ENCODE data around the gene CDH4.

Gene CDH4

DNA sequence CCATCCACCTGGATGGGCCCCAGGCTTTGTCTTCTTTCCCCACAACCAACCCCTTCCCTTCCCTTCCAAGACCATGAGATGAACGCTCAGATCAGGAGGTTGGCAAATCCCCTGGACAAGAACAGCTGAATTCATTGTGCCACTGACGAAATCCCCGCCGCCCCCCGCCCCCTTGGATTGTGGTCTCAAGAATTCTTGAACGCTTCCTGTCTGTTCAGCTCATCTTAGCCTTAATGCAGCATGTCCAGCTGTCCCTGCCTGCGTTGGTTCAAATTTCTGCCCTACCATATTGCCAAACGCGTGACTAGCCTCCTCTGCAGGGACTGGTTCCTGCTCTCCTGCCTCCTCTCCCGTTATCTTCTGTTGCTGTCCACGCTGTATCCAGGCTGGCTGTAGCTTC is 133.2 kb downstream of the CDH4 start:
- in situ Hi-C loops (cut with MboI; ENCODE audit: low sequenced_read_pairs, unreplicated experiment): no loop called here
- TF ChIP-seq, protein P1, sequence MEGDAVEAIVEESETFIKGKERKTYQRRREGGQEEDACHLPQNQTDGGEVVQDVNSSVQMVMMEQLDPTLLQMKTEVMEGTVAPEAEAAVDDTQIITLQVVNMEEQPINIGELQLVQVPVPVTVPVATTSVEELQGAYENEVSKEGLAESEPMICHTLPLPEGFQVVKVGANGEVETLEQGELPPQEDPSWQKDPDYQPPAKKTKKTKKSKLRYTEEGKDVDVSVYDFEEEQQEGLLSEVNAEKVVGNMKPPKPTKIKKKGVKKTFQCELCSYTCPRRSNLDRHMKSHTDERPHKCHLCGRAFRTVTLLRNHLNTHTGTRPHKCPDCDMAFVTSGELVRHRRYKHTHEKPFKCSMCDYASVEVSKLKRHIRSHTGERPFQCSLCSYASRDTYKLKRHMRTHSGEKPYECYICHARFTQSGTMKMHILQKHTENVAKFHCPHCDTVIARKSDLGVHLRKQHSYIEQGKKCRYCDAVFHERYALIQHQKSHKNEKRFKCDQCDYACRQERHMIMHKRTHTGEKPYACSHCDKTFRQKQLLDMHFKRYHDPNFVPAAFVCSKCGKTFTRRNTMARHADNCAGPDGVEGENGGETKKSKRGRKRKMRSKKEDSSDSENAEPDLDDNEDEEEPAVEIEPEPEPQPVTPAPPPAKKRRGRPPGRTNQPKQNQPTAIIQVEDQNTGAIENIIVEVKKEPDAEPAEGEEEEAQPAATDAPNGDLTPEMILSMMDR (IDR thresholded peaks at IDR 0.05; ENCODE audit: borderline replicate concordance, control extremely low read depth, extremely low read depth, insufficient read depth, missing control alignments): no peak
- DNase-seq (ENCODE audit: low spot score): no peak

DNA sequence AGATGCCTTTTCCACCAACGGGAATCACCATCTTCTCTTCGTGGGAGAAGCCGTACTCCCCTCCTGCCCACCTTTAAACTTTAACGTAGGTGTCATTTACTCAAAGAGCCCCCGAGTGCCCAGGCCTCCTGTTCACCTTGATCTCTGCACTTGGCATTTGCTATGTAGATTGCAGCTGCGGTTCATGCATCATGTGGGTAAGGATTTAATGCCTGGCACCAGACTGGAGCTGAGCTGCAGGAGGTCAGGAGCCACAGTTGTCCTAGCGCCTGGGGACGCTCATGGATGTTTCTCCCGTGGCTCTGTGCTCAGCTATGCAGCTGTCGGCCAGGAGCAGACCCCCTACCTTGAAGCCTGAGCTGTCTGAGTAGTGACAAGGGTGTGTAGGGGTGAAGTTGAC is 133.7 kb downstream of the CDH4 start:
- TF ChIP-seq, protein P1 (IDR thresholded peaks at IDR 0.05; ENCODE audit: borderline replicate concordance, control extremely low read depth, extremely low read depth, insufficient read depth, missing control alignments): no peak
- in situ Hi-C loops (cut with MboI; ENCODE audit: low sequenced_read_pairs, unreplicated experiment): no loop called here

DNA sequence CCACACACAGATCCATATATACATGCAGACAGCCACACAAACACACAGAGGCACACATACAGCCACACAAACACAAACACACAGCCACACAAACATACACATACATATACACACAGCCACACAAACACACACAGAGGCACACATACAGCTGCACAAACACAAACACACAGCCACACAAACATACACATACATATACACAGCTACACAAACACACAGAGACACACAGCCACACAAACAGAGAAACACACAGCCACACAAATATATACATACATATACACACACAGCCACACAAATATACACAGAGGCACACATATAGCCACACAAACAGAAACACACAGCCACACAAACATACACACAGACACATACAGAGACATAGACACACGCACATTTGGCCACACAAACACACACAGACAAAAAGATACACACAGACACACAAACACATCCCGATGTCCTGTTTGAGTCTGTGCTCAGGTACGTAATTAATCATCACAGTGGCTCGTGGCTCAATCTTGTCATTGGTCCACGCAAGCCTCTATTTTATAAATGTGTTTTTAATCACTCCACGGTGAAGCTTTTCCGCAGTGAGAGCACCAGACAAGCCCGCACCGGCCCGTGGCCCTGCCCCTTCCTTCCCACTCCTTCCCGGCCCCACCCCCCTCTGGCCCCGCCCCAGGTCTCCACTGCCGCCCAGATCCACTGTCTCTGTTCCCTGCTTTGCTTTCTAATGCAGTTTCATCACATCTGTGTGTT is 135.3 kb downstream of the CDH4 start:
- in situ Hi-C loops (cut with MboI; ENCODE audit: low sequenced_read_pairs, unreplicated experiment): no loop called here
- TF ChIP-seq, protein P1 (IDR thresholded peaks at IDR 0.05; ENCODE audit: borderline replicate concordance, control extremely low read depth, extremely low read depth, insufficient read depth, missing control alignments): no peak
- no peak for DNase-seq (ENCODE audit: low spot score)

More for the DNA sequence above, 133.7 kb downstream of the CDH4 start:
- DNase-seq (ENCODE audit: low spot score): no peak

DNA sequence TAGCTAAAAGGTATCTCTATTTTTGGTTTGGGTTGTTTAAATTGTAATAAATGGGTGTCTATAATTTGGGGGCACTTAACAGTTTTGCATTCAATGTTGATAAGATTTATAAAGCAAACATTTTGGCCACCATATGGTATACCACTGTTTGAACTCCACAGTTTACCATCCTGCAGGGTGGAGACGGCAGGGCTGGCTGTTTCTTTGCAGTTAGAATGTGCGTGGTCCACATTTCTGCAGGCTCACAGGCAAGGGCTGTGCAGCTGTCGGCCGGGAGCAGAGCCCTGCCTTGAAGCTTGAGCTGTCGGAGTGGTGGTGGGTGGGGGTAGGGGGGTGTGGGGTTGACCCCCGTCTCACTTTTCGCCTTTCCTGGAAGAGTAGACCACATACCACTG is 135.9 kb downstream of the CDH4 start:
- no peak for DNase-seq (ENCODE audit: low spot score)
- TF ChIP-seq, protein P1 (IDR thresholded peaks at IDR 0.05; ENCODE audit: borderline replicate concordance, control extremely low read depth, extremely low read depth, insufficient read depth, missing control alignments): no peak
- in situ Hi-C loops (cut with MboI; ENCODE audit: low sequenced_read_pairs, unreplicated experiment): no loop called here

DNA sequence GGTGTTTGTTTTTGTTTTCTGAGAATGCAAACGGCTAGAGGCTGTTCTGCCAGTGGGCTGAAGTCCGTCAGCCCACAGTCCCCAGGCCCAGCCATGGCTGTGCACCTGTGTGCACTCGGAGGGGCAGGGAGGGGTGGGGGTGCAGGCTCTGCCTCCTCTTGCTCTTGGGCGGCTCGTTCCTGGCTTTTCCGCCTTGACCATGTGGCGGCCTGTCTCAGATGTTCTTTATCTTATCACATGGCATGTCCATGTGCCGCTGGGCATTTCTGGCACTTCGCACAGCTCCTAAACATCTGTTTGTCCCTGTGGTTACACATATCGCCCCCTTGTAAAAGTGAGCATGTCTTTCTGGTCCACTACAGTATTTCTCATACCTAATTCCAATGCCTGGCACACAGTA is 137.0 kb downstream of the CDH4 start:
- in situ Hi-C loops (cut with MboI; ENCODE audit: low sequenced_read_pairs, unreplicated experiment): no loop called here
- DNase-seq (ENCODE audit: low spot score): no peak
- TF ChIP-seq, protein P1 (IDR thresholded peaks at IDR 0.05; ENCODE audit: borderline replicate concordance, control extremely low read depth, extremely low read depth, insufficient read depth, missing control alignments): no peak

DNA sequence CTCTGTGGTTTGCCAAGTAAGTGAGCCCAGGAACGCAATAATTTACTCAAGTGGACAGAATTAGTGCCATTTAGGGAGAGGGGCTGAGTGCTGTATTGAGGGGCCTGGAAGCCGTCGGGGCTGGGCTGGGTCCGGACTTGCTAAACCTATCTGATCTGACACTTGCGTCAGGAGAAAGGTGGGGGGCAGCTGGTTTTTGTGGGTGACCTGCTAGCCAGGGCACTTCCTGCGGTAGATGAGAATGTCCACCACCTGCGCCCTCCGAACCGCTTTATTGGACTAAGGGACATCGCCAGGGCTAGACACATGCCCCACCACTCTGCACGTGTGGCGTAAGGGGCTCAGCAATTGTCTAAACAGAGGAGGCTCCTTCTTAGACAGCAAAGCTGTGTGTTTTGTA is 139.1 kb downstream of the CDH4 start:
- DNase-seq (ENCODE audit: low spot score): no peak
- in situ Hi-C loops (cut with MboI; ENCODE audit: low sequenced_read_pairs, unreplicated experiment): no loop called here
- TF ChIP-seq, protein P1 (IDR thresholded peaks at IDR 0.05; ENCODE audit: borderline replicate concordance, control extremely low read depth, extremely low read depth, insufficient read depth, missing control alignments): no peak
